Measurements from ENCODE around the gene MITF. TPM values are rescaled to one million over a fixed set of nuclear protein-coding genes. Genes with fewer than 3 reads are reported as not detected.

MITF gene
- polyA plus RNA-seq, 1 donor from 2014 or later = not detected

GRCh38 chr3:69775751-69776150 is 36.5 kb downstream of the MITF start:
- no peaks in the 10 kb centered on the region for H3F3A ChIP-seq (ENCODE audit: insufficient read depth, low read length, poor library complexity, severe bottlenecking)

GRCh38 chr3:69776289-69776688 is 37.0 kb downstream of the MITF start:
- Histone ChIP-seq H3K36me3 (ENCODE audit: insufficient read depth, low read length) (no peaks in the 10 kb centered on the region), H3K9ac (ENCODE audit: low read length) (no peak overlapping the region)
- no peak for TF ChIP-seq SMC3 (conservative IDR thresholded peaks at IDR 0.05; ENCODE audit: poor library complexity)
- no peak for TF ChIP-seq CTCF (IDR thresholded peaks at IDR 0.05; ENCODE audit: poor library complexity, severe bottlenecking)
- TF ChIP-seq EP300 (conservative IDR thresholded peaks at IDR 0.05; ENCODE audit: poor library complexity, severe bottlenecking) = no peak
- no peak for TF ChIP-seq EZH2 (IDR thresholded peaks at IDR 0.05; ENCODE audit: borderline replicate concordance, insufficient read depth, low read length, poor library complexity, severe bottlenecking)
- TF ChIP-seq RAD21 (conservative IDR thresholded peaks at IDR 0.05) = no peak
- no peak for TF ChIP-seq REST (IDR thresholded peaks at IDR 0.05; ENCODE audit: borderline replicate concordance)

More at GRCh38 chr3:69775751-69776150, 36.5 kb downstream of the MITF start:
- Histone ChIP-seq H3K27me3 (ENCODE audit: insufficient read depth, low read depth, low read length) (no peaks in the 10 kb centered on the region), H3K79me2 (replicated peaks; ENCODE audit: insufficient read depth, low read length) (no peaks in the 10 kb centered on the region), H3K9ac (ENCODE audit: low read length) (no peak overlapping the region), H3K27ac (ENCODE audit: low read length) (no peak overlapping the region), H3K9me3 (ENCODE audit: low read length) (no peaks in the 10 kb centered on the region), H3K9me2 (ENCODE audit: insufficient read depth, low read length) (no peaks in the 10 kb centered on the region), H4K20me1 (ENCODE audit: insufficient read depth) (no peaks in the 10 kb centered on the region), H2AFZ (ENCODE audit: low read depth, low read length) (no peak overlapping the region), H3K36me3 (ENCODE audit: insufficient read depth, low read length) (no peaks in the 10 kb centered on the region), H3K4me3 (ENCODE audit: low read length) (no peak overlapping the region), H3K4me2 (ENCODE audit: low read length) (no peak overlapping the region)
- TF ChIP-seq EP300 (conservative IDR thresholded peaks at IDR 0.05; ENCODE audit: poor library complexity, severe bottlenecking) (no peak), CTCF (IDR thresholded peaks at IDR 0.05; ENCODE audit: poor library complexity, severe bottlenecking) (no peak), RAD21 (conservative IDR thresholded peaks at IDR 0.05) (no peak), EZH2 (IDR thresholded peaks at IDR 0.05; ENCODE audit: borderline replicate concordance, insufficient read depth, low read length, poor library complexity, severe bottlenecking) (no peak), TAF1 (IDR thresholded peaks at IDR 0.05; ENCODE audit: low read depth) (no peak), MXI1 (conservative IDR thresholded peaks at IDR 0.05; ENCODE audit: poor library complexity, severe bottlenecking) (no peak), REST (IDR thresholded peaks at IDR 0.05; ENCODE audit: borderline replicate concordance) (no peak), POLR2AphosphoS5 (IDR thresholded peaks at IDR 0.05) (no peak), SMC3 (conservative IDR thresholded peaks at IDR 0.05; ENCODE audit: poor library complexity) (no peak)

More at GRCh38 chr3:69776289-69776688, 37.0 kb downstream of the MITF start:
- Histone ChIP-seq H4K20me1 (ENCODE audit: insufficient read depth) (no peaks in the 10 kb centered on the region), H3K79me2 (replicated peaks; ENCODE audit: insufficient read depth, low read length) (no peaks in the 10 kb centered on the region), H3K4me2 (ENCODE audit: low read length) (no peak overlapping the region), H3K9me3 (ENCODE audit: low read length) (no peaks in the 10 kb centered on the region), H3K27ac (ENCODE audit: low read length) (no peak overlapping the region), H3F3A (ENCODE audit: insufficient read depth, low read length, poor library complexity, severe bottlenecking) (no peaks in the 10 kb centered on the region), H3K27me3 (ENCODE audit: insufficient read depth, low read depth, low read length) (no peaks in the 10 kb centered on the region), H3K4me3 (ENCODE audit: low read length) (no peak overlapping the region), H2AFZ (ENCODE audit: low read depth, low read length) (no peak overlapping the region), H3K9me2 (ENCODE audit: insufficient read depth, low read length) (no peaks in the 10 kb centered on the region)
